GM13976 (cell line): Measurements from ENCODE around the gene TRMT10C.

Experiments used
- DNase-seq: peaks from one replicate; pipeline ENCODE4 v3.0.0; 2012; ENCODE audit warnings: low spot score
- in situ Hi-C: fragments of 300-500 bp; cut with MboI; formaldehyde crosslinking; loops from one replicate; pipeline ENCODE4 v1.12.0; 2022; ENCODE audit warnings: low sequenced_read_pairs, mixed read lengths, inconsistent platforms; ENCODE audit not compliant: unreplicated experiment
- TF ChIP-seq, protein P1 (sequence below): IDR thresholded peaks from 2 replicates; pipeline ENCODE4 v1.5.1; 2012; ENCODE audit warnings: borderline replicate concordance, mild to moderate bottlenecking; ENCODE audit not compliant: insufficient read depth; ENCODE audit errors: extremely low read depth, missing control alignments, control extremely low read depth

The TRMT10C gene

DNA sequence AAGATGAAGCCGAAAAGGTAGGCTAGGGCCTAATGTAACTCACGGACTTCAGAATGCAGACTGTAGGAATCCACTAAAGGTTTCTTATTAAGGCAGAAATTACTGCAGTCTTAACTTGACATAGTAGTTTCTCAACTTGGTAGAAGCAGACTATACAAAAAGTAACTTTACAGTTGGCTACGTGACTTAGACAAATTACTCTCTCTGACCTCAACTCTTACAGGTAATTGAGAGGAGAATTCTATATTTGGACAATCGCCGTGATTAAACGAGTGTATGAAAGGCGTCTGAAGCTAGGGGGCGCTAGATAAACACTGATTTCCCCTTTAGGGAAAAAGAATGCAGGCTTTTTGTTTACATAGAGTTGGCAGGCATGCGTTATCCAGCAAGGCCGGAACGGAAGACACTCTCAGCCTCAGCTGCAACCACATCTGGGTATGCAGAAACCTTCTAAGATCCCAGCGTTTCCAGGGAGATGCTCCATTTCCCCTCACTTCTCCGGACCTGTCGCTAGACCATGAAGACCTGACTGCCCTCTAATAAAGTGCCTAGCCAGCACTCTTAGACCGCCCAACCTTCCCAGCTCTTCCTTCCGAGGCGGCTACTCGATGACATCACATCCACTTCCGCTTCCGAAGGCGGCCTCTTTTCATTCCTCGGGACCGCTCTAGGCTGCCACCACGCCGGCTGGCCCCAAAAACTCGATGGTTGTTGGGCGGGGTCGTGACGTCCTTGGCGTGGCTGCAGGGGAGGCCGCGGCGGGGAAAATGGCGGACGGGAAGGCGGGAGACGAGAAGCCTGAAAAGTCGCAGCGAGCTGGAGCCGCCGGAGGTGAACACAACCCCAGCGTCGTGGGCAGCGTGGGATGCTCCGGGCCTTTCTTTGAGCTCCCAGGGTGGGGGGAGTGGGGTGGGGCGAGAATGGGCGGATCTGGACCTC is 12.1 kb downstream of the TRMT10C start, which contains the start of gene PCNP:
Gene PCNP, plus strand, starts transcription at position 732 of the 939 bp plus-strand sequence. Its CDS starts 36 bp downstream, at position 768.
- TF ChIP-seq, protein P1, sequence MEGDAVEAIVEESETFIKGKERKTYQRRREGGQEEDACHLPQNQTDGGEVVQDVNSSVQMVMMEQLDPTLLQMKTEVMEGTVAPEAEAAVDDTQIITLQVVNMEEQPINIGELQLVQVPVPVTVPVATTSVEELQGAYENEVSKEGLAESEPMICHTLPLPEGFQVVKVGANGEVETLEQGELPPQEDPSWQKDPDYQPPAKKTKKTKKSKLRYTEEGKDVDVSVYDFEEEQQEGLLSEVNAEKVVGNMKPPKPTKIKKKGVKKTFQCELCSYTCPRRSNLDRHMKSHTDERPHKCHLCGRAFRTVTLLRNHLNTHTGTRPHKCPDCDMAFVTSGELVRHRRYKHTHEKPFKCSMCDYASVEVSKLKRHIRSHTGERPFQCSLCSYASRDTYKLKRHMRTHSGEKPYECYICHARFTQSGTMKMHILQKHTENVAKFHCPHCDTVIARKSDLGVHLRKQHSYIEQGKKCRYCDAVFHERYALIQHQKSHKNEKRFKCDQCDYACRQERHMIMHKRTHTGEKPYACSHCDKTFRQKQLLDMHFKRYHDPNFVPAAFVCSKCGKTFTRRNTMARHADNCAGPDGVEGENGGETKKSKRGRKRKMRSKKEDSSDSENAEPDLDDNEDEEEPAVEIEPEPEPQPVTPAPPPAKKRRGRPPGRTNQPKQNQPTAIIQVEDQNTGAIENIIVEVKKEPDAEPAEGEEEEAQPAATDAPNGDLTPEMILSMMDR, result peak; percentile 54
- peak; percentile 94 for DNase-seq
- in situ Hi-C loops, result no loop called here

DNA sequence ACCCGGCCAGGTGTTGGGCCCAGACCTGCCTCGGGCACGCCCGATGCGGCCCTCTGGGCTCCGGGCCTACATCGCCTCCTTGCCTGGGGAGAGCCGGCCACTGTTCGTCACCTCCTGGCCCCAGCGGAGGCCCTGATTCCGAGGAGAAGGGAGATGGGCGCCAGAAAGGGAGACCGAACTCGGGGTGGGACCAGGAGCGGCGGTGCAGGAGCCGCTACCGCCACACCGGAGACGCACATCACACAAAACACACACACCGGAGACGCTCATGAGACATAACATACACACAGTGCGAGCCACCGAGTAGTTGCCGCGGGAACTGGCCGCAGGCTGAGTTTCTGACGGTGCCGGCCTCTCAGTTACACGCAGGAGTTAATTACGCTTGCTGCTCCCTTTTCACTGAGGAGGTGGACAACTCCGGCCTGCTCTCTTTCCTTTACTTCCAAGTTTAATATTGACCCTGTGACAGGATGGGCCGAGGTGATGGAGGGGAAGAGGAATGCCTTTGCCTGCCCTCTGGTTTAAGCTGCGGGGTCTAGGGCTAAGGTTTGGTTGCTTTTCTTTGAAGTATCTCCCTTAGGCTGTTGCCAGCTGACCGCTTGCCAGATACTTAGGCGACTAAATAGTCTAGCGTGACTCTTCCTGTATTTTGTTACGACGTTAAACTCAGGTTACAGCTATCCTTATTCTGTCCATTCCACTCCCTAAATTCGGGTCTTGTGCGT is 12.9 kb downstream of the TRMT10C start:
- no peak for DNase-seq
- in situ Hi-C loops, result no loop called here
- TF ChIP-seq, protein P1, result no peak

DNA sequence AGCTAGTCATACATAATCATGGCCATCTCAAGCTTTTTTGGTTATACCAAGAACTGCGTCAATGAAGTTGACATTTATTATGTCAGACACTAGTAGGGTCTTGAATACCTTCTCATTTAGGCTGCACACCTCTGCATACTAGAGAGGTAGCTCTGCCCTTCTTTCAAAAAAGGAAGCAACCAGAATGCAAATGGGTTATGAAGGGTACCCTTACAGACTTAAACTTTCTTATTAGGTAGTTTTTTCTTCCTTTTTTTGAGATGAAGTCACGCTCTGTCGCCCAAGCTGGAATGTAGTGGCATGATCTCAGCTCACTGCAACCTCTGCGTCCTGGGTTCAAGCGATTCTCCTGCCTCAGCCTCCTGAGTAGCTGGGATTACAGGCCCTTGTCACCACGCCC is 15.6 kb downstream of the TRMT10C start:
- DNase-seq, result no peak
- TF ChIP-seq, protein P1, result no peak
- in situ Hi-C loops, result no loop called here

DNA sequence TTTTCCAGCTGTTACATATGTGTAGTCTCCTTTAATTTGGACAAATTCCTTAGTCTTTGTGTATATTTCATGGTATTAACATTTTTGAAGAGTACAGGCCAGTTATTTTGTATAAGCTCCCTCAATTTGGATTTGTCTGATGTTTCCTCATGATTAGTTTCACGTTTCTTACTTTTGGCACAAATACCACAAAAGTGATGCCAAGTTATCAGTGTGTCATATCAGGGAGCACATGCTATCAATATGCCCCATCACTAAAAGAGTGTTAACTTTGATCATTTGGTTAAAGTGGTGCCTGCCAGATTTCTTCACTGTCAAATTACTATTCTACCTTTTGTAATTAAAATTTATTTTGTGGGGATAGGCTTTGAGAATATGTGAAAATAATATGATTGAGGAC is 26.9 kb downstream of the TRMT10C start:
- TF ChIP-seq, protein P1, result no peak
- no peak for DNase-seq
- in situ Hi-C loops, result no loop called here

DNA sequence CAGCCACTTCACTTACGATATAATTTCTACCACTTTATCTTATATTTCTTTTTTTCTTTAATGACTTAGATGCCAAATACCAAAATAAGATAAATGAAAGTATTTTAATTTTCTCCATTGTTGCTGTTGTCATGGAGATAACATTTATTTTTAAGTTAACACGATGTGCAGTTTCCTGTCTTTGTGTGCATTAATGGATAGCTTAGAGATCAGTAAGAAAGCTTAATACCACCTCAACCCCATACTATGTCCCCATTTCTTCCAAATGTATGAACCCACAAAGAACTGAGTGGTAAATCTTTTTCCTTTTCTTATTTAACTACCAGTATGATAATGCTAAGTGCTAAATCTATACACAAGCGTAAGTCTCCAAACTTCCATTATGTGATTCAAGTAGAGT is 29.4 kb downstream of the TRMT10C start:
- TF ChIP-seq, protein P1, result no peak
- in situ Hi-C loops, result no loop called here
- DNase-seq, result no peak

DNA sequence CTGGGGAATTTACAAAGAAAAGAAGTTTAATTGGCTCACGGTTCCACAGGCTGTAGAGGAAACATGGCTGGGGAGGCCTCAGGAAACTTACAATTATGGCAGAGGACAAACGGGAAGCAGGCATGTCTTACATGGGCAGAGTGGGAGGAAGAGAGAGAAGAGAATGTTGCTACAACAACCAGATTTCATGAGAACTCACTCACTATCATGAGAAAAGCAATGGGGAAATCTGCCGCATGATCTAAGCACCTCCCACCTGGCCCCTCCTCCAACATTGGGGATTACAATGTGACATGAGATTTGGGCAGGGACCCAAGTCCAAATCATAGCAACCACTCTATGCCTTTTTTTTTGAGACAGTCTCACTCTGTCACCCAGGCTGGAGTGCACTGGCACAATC is 41.1 kb downstream of the TRMT10C start:
- in situ Hi-C loops, result no loop called here
- TF ChIP-seq, protein P1, result no peak
- no peak for DNase-seq
